Suprapubic skin (tissue), 4 donors: ENCODE results near the gene TRMU. TPM values are rescaled to one million over a fixed set of nuclear protein-coding genes. Genes with fewer than 3 reads are reported as not detected.

Experiments
- DNase-seq, 2 donors: peaks; one replicate each; pipeline ENCODE4 v3.0.0-alpha.2; 2019; ENCODE audit warnings: low spot score in 2 of 2
- H3K27ac ChIP-seq: fragments of 200-600 bp; sonication (generic); one replicate; pipeline ENCODE4 v1.5.1; 2019
- H3K27me3 ChIP-seq: fragments of 200-600 bp; sonication (generic); one replicate; pipeline ENCODE4 v1.5.1; 2019
- H3K36me3 ChIP-seq: fragments of 200-600 bp; sonication (generic); one replicate; pipeline ENCODE4 v1.5.1; 2019
- H3K4me1 ChIP-seq: fragments of 200-600 bp; sonication (generic); one replicate; pipeline ENCODE4 v1.5.1; 2019
- H3K4me3 ChIP-seq: fragments of 200-600 bp; sonication (generic); one replicate; pipeline ENCODE4 v1.5.1; 2019; ENCODE audit warnings: mild to moderate bottlenecking
- H3K9me3 ChIP-seq: fragments of 200-600 bp; sonication (generic); one replicate; pipeline ENCODE4 v1.5.1; 2019
- EP300 ChIP-seq: sonication (generic); formaldehyde crosslinking; IDR thresholded peaks from one replicate; pipeline ENCODE4 v1.6.1; 2017; ENCODE audit warnings: antibody characterized with exemption
- POLR2A ChIP-seq, 2 donors: fragments of 450-650 bp; IDR thresholded peaks; one replicate each; pipeline ENCODE4 v1.6.1; 2017; ENCODE audit warnings: antibody characterized with exemption in 2 of 2, mild to moderate bottlenecking in 2 of 2, moderate library complexity in 2 of 2
- POLR2AphosphoS5 ChIP-seq, 3 donors: sonication (generic); formaldehyde crosslinking; IDR thresholded peaks; one replicate each; pipeline ENCODE4 v1.6.1; 2017; ENCODE audit warnings: antibody characterized with exemption in 3 of 3
- WGBS: methylation state at CpG from one replicate; pipeline ENCODE4 v1.1.5; 2018; 5-methylcytosine and 5-hydroxymethylcytosine counted together
- total RNA-seq, 4 donors: library from RNA; depleted of rRNA; stranded (reverse); fragments of >200 nt; gene quantifications; one replicate each; pipeline ENCODE4 v1.1.0, GENCODE V29; 2016
- TF ChIP-seq, protein P1 (sequence below), 2 donors: fragments of 200-600 bp in 1 of 2; fragments of 450-650 bp in 1 of 2; sonication (generic) in 1 of 2; IDR thresholded peaks; one replicate each; pipeline ENCODE4 v1.5.1; 2016 to 2019; ENCODE audit warnings: antibody characterized with exemption in 2 of 2, mild to moderate bottlenecking in 1 of 2, moderate library complexity in 1 of 2

Gene TRMU
- total RNA-seq, 4 donors from 2014 or later, result 28.3 to 109 (median 40.9) TPM

DNA sequence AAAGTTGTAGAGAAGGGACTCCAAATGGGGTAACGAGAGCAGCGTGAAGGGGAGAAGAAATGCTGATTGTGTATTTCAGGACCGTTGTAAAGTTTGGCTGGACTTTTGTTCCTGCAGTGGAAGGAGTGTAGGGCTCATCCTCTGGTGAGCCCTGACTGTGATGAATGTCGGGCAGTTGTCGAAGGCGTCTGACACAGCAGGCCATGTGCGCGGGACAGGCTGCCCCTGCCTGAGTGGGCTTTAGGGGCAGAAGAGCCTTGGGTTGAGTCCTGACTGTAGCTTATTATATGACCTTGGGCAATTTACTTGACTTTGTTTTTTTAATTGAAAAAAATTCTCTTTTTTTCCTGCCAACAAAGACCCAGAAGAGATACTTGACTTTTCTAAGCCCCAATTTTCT is 3.1 kb downstream of the TRMU start:
- 94% methylated on average over 8 of the region's 8 CpGs for WGBS
- Histone ChIP-seq H3K9me3 (no peaks in the 10 kb centered on the region), H3K27me3 (no peaks in the 10 kb centered on the region), H3K4me1 (peaks cover 21% of the 10 kb centered on the region), H3K4me3 (no peak overlapping the region), H3K27ac (no peak overlapping the region), H3K36me3 (peaks cover 58% of the 10 kb centered on the region)
- no peak for TF ChIP-seq EP300
- TF ChIP-seq, protein P1, sequence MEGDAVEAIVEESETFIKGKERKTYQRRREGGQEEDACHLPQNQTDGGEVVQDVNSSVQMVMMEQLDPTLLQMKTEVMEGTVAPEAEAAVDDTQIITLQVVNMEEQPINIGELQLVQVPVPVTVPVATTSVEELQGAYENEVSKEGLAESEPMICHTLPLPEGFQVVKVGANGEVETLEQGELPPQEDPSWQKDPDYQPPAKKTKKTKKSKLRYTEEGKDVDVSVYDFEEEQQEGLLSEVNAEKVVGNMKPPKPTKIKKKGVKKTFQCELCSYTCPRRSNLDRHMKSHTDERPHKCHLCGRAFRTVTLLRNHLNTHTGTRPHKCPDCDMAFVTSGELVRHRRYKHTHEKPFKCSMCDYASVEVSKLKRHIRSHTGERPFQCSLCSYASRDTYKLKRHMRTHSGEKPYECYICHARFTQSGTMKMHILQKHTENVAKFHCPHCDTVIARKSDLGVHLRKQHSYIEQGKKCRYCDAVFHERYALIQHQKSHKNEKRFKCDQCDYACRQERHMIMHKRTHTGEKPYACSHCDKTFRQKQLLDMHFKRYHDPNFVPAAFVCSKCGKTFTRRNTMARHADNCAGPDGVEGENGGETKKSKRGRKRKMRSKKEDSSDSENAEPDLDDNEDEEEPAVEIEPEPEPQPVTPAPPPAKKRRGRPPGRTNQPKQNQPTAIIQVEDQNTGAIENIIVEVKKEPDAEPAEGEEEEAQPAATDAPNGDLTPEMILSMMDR (IDR thresholded peaks at IDR 0.05), result no peak
- no peak for TF ChIP-seq POLR2A (IDR thresholded peaks at IDR 0.05)
- TF ChIP-seq POLR2AphosphoS5 (IDR thresholded peaks at IDR 0.05), result no peak
- no peak for DNase-seq

DNA sequence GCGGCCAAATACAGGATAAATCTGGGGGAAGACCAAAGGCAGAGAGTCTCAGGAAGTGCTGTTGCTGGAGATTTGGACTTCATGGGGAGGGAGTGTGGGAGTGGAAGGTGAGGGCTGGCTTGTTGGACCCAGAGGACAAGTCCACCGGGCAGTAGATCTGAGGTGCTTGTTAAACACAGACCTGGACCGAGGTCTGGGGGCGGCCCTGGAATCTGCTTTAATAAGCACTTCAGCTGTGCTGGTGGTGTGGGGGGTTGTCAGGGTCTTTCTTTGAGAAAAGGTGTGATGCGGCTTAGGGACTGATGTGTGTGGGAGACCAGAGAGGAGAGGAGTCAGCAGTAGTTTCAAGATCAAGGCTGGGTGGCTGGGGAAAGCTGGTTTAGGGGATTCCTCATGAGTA is 4.4 kb downstream of the TRMU start:
- 92% methylated on average over 5 of the region's 5 CpGs for WGBS
- Histone ChIP-seq H3K27me3 (no peaks in the 10 kb centered on the region), H3K27ac (no peak overlapping the region), H3K9me3 (no peaks in the 10 kb centered on the region), H3K4me1 (peaks cover 17% of the 10 kb centered on the region), H3K4me3 (no peak overlapping the region), H3K36me3 (peaks cover 70% of the 10 kb centered on the region)
- no peak for DNase-seq
- TF ChIP-seq POLR2A (IDR thresholded peaks at IDR 0.05), result no peak
- TF ChIP-seq POLR2AphosphoS5 (IDR thresholded peaks at IDR 0.05), result no peak
- TF ChIP-seq, protein P1 (IDR thresholded peaks at IDR 0.05), result no peak
- TF ChIP-seq EP300, result no peak

DNA sequence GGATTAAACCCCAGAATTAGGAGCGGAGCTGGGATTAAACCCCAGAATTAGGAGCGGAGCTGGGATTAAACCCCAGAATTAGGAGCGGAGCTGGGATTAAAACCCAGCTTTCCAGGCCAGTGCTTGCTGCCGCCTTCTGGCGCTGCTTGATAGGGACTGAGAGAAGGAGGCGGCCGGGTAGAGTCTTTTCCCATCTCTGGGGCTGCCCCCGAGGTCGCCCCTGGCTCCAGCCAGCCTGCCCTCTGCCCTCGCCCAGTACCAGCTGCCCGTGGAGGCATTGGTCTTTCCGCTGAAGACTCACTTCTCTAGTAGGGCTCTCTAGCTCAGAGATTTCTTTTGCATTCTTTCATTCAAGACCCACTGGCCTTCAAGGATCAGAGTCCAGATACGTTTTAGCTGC is 5.2 kb downstream of the TRMU start:
- Histone ChIP-seq H3K27ac (no peak overlapping the region), H3K9me3 (no peaks in the 10 kb centered on the region), H3K27me3 (no peaks in the 10 kb centered on the region), H3K36me3 (peaks cover 77% of the 10 kb centered on the region), H3K4me3 (no peak overlapping the region), H3K4me1 (peaks cover 16% of the 10 kb centered on the region)
- 88% methylated on average over 13 of the region's 13 CpGs for WGBS
- no peak for DNase-seq
- TF ChIP-seq POLR2A (IDR thresholded peaks at IDR 0.05) (no peak), POLR2AphosphoS5 (IDR thresholded peaks at IDR 0.05) (no peak), EP300 (no peak)
- TF ChIP-seq, protein P1 (IDR thresholded peaks at IDR 0.05), result no peak

DNA sequence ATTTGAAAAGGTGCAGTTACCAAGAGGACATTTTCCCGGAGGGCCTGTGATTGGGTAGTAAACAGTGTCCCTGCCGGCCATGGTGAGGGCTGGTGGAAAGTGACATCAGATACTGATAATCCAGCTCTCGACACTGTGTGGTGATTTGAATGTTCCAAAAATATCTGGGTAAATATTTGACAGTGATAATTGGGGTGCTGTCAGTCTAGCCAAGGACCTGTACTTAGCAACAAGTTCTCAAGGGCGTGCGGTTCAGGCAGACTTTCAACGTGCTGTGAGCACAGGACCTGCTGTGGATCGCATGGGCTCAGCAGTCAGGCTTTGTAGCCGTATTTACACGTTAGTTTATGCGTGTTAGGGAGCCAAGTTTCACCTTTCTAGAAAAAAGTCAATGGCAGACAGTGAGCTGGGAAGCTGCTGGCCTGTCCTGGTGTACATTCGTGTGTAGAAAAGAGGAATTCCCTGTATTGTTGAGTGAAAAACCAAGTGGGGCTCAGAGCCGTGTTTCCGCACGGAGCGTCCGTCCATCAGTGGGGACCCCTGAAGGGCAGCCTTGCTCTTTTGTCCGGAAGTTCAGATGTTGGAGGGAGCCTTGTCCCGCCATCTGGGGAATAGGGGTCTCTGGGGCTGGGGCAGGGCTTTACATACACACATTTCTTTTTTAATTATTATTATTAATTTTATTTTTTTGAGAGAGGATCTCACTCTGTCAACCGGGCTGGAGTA is 11.3 kb downstream of the TRMU start:
- Histone ChIP-seq H3K27me3 (no peaks in the 10 kb centered on the region), H3K36me3 (peaks cover 97% of the 10 kb centered on the region), H3K9me3 (no peaks in the 10 kb centered on the region), H3K4me3 (no peak overlapping the region), H3K27ac (no peak overlapping the region), H3K4me1 (no peaks in the 10 kb centered on the region)
- no peak for DNase-seq
- 85% methylated on average over 19 of the region's 19 CpGs for WGBS
- TF ChIP-seq, protein P1 (IDR thresholded peaks at IDR 0.05), result no peak
- TF ChIP-seq EP300, result no peak
- no peak for TF ChIP-seq POLR2AphosphoS5 (IDR thresholded peaks at IDR 0.05)
- TF ChIP-seq POLR2A (IDR thresholded peaks at IDR 0.05), result no peak

DNA sequence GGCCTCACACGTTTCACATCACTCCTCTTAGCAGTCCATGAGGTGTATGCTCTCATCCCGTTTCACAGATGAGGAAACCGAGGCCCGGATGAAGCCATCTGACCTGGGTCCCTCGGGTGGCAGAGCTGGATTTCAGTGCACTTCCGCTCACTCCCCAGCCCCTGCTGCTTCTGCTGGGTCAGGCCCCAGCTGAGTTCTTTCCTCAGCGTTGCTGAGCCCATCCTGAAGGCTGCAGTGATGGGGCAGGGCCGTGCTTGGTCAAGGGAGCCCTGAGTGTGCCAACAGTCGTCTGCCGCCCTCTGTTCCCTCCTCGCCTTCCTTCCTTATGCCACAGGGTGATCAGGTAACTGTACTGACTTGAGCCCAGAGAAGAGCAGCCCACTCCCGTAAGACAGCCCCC is 12.1 kb downstream of the TRMU start:
- Histone ChIP-seq H3K4me3 (no peak overlapping the region), H3K36me3 (peaks cover 97% of the 10 kb centered on the region), H3K9me3 (no peaks in the 10 kb centered on the region), H3K4me1 (peaks cover 5% of the 10 kb centered on the region), H3K27ac (no peak overlapping the region), H3K27me3 (no peaks in the 10 kb centered on the region)
- WGBS, result 96% methylated on average over 12 of the region's 12 CpGs
- no peak for DNase-seq
- TF ChIP-seq POLR2A (IDR thresholded peaks at IDR 0.05), result no peak
- TF ChIP-seq POLR2AphosphoS5 (IDR thresholded peaks at IDR 0.05), result no peak
- no peak for TF ChIP-seq EP300
- TF ChIP-seq, protein P1 (IDR thresholded peaks at IDR 0.05), result no peak
